ENCODE data around the gene SPOP. TPM values are rescaled to one million over a fixed set of nuclear protein-coding genes. Genes with fewer than 3 reads are reported as not detected.
A peak's percentile ranks its signal among the peaks of the same experiment; 100 is the strongest.

The SPOP gene
- total RNA-seq, 1 experiment from 2014 or later, result 58.0 TPM

- ChIA-PET CTCF (interaction anchor here (0.7 kb wide), 1 partner anchor 409 kb away, joined by 7 read pairs; no protein-coding TSS in a partner anchor), POLR2A (interaction anchor here (0.6 kb wide), 1 partner anchor 9 kb away, joined by 11 read pairs; no protein-coding TSS in a partner anchor)
- in situ Hi-C loops (cut with HindIII; ENCODE audit: low pct_unique_long_range_greater_than_20kb, low sequenced_read_pairs) (loop anchor here (5.0 kb wide), 1 partner anchor 33 kb away; no protein-coding TSS in a partner anchor), intact Hi-C loops (cut with micrococcal nuclease; ENCODE audit: unreplicated experiment) (no loop called here)
- BruUV-seq (replicated peaks), result TSS peak; percentile 14
- H3K27me3 ChIP-seq (ENCODE audit: control insufficient read depth, insufficient read depth, low read length), result no peaks in the 10 kb centered on the region
- no peaks in the 10 kb centered on the region; the same call in 1 of the 2 replicates for H3K4me1 ChIP-seq (ENCODE audit: control insufficient read depth, insufficient read depth, low read length)
- H3K36me3 ChIP-seq (ENCODE audit: control insufficient read depth, insufficient read depth, low read length), result no peaks in the 10 kb centered on the region; the same call in 1 of the 2 replicates
- H3K4me3 ChIP-seq (ENCODE audit: low read depth in 2 of 2, low read length in 2 of 2), result no peak overlapping the region
- H3K27ac ChIP-seq (ENCODE audit: low read length), result no peak overlapping the region
- DNase-seq (ENCODE audit: low read depth, low spot score) (no peak), ATAC-seq (no peak)
- H3K9me3 ChIP-seq (ENCODE audit: control insufficient read depth, insufficient read depth, low read depth, low read length), result no peaks in the 10 kb centered on the region
- TF ChIP-seq SIN3A (IDR thresholded peaks at IDR 0.05; ENCODE audit: borderline replicate concordance, insufficient read depth, low read depth, low read length) (no peak), REST (IDR thresholded peaks at IDR 0.05; ENCODE audit: insufficient read depth in 1 of 2, low read depth in 2 of 2, low read length in 1 of 2) (no peak), TCF7L2 (IDR thresholded peaks at IDR 0.05; ENCODE audit: low read depth, low read length) (no peak), POLR2AphosphoS5 (IDR thresholded peaks at IDR 0.05; ENCODE audit: low read depth, low read length) (no peak)
- TF ChIP-seq, protein P1, sequence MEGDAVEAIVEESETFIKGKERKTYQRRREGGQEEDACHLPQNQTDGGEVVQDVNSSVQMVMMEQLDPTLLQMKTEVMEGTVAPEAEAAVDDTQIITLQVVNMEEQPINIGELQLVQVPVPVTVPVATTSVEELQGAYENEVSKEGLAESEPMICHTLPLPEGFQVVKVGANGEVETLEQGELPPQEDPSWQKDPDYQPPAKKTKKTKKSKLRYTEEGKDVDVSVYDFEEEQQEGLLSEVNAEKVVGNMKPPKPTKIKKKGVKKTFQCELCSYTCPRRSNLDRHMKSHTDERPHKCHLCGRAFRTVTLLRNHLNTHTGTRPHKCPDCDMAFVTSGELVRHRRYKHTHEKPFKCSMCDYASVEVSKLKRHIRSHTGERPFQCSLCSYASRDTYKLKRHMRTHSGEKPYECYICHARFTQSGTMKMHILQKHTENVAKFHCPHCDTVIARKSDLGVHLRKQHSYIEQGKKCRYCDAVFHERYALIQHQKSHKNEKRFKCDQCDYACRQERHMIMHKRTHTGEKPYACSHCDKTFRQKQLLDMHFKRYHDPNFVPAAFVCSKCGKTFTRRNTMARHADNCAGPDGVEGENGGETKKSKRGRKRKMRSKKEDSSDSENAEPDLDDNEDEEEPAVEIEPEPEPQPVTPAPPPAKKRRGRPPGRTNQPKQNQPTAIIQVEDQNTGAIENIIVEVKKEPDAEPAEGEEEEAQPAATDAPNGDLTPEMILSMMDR (IDR thresholded peaks at IDR 0.05), result no peak
These were observed 7.3 kb downstream of the SPOP start for GRCh38 chr17:49670641-49671040.

- no peak for DNase-seq (ENCODE audit: low read depth, low spot score)
- H3K36me3 ChIP-seq (ENCODE audit: control insufficient read depth, insufficient read depth, low read length), result no peaks in the 10 kb centered on the region; the same call in 1 of the 2 replicates
- H3K9me3 ChIP-seq (ENCODE audit: control insufficient read depth, insufficient read depth, low read depth, low read length), result no peaks in the 10 kb centered on the region
- ChIA-PET POLR2A (no interaction called here), CTCF (no interaction called here)
- H3K4me3 ChIP-seq (ENCODE audit: low read depth in 2 of 2, low read length in 2 of 2), result no peak overlapping the region
- ATAC-seq, result no peak
- no peaks in the 10 kb centered on the region for H3K27me3 ChIP-seq (ENCODE audit: control insufficient read depth, insufficient read depth, low read length)
- TF ChIP-seq, protein P1 (IDR thresholded peaks at IDR 0.05), result no peak
- TF ChIP-seq SIN3A (IDR thresholded peaks at IDR 0.05; ENCODE audit: borderline replicate concordance, insufficient read depth, low read depth, low read length) (no peak), POLR2AphosphoS5 (IDR thresholded peaks at IDR 0.05; ENCODE audit: low read depth, low read length) (no peak), REST (IDR thresholded peaks at IDR 0.05; ENCODE audit: insufficient read depth in 1 of 2, low read depth in 2 of 2, low read length in 1 of 2) (no peak), TCF7L2 (IDR thresholded peaks at IDR 0.05; ENCODE audit: low read depth, low read length) (no peak)
- no peak overlapping the region for H3K27ac ChIP-seq (ENCODE audit: low read length)
- in situ Hi-C loops (cut with HindIII; ENCODE audit: low pct_unique_long_range_greater_than_20kb, low sequenced_read_pairs) (loop anchor here (5.0 kb wide), 1 partner anchor 33 kb away; no protein-coding TSS in a partner anchor), intact Hi-C loops (cut with micrococcal nuclease; ENCODE audit: unreplicated experiment) (no loop called here)
- no TSS peak for BruUV-seq (replicated peaks)
- H3K4me1 ChIP-seq (ENCODE audit: control insufficient read depth, insufficient read depth, low read length), result no peaks in the 10 kb centered on the region
These were observed 7.9 kb downstream of the SPOP start for GRCh38 chr17:49670002-49670401.
